B cell (primary cell): Measurements from ENCODE around the gene INPP5J. TPM values are rescaled to one million over a fixed set of nuclear protein-coding genes. Genes with fewer than 3 reads are reported as not detected.

Experiments
- ATAC-seq: fragments of 200-7000 bp; cut with Tn5 transposase; one replicate; pipeline ENCODE4 v1.10.0; 2021; ENCODE audit warnings: low read depth, mild to moderate bottlenecking, moderate number of reproducible peaks, moderate library complexity
- CTCF ChIA-PET: fragments of 350-600 bp; sonication (Branson Sonifier 250); formaldehyde crosslinking; loops from one replicate; lab custom pipeline; 2021; ENCODE audit warnings: antibody characterized with exemption, inconsistent platforms; lab: Charles Lee
- POLR2A ChIA-PET: fragments of 350-600 bp; sonication (Branson Sonifier 250); formaldehyde crosslinking; loops from one replicate; lab custom pipeline; 2021; ENCODE audit warnings: antibody characterized with exemption; lab: Charles Lee
- DNase-seq: peaks from one replicate; pipeline ENCODE4 v3.0.0; 2013
- H2AFZ ChIP-seq: 2 replicates; pipeline ENCODE4 v1.6.1; 2012; ENCODE audit warnings: mild to moderate bottlenecking, low read depth, low read length; ENCODE audit not compliant: insufficient read depth, poor library complexity, severe bottlenecking
- H3K27ac ChIP-seq, 2 donors: 1 replicate in 1 of 2; 2 replicates in 1 of 2; pipeline ENCODE4 v1.5.1; 2012 to 2013; ENCODE audit warnings: low read length in 2 of 2, mild to moderate bottlenecking in 2 of 2, moderate library complexity in 1 of 2
- H3K27me3 ChIP-seq, 4 experiments: fragments of 200-600 bp in 1 of 4; sonication (generic) in 1 of 4; replicated peaks in 1 of 4; 1 replicate in 2 of 4; 2 replicates in 2 of 4; pipeline versions ENCODE4 v1.6.1 to v1.7.0; 2013 to 2016; ENCODE audit warnings: low read length in 3 of 4, mild to moderate bottlenecking in 2 of 4, mixed read lengths in 1 of 4, moderate library complexity in 1 of 4; ENCODE audit not compliant: insufficient read depth in 4 of 4, control insufficient read depth in 3 of 4; ENCODE audit errors: control extremely low read depth in 1 of 4
- H3K36me3 ChIP-seq, 2 experiments: replicated peaks in 1 of 2; 1 replicate in 1 of 2; 2 replicates in 1 of 2; pipeline versions ENCODE4 v1.6.1 to v1.7.1; 2013; ENCODE audit warnings: low read length in 1 of 2; ENCODE audit not compliant: insufficient read depth in 2 of 2, control insufficient read depth in 1 of 2; ENCODE audit errors: control extremely low read depth in 1 of 2, extremely low read depth in 1 of 2
- H3K4me1 ChIP-seq, 2 donors: fragments of 200-600 bp in 1 of 2; sonication (generic) in 1 of 2; 1 replicate in 1 of 2; 2 replicates in 1 of 2; pipeline versions ENCODE4 v1.5.1 to v1.6.1; 2013 to 2017; ENCODE audit warnings: low read length in 2 of 2; ENCODE audit not compliant: control insufficient read depth in 2 of 2, insufficient read depth in 2 of 2
- H3K4me2 ChIP-seq: replicated peaks from 2 replicates; pipeline ENCODE3; 2012; ENCODE audit warnings: mild to moderate bottlenecking, low read depth, low read length; ENCODE audit not compliant: poor library complexity, severe bottlenecking
- H3K4me3 ChIP-seq, 5 experiments: fragments of 200-600 bp in 1 of 5; sonication (generic) in 1 of 5; 1 replicate in 3 of 5; 2 replicates in 2 of 5; pipeline versions ENCODE4 v1.5.1 to v1.7.0; 2011 to 2016; ENCODE audit warnings: low read length in 4 of 5, mild to moderate bottlenecking in 4 of 5, low read depth in 2 of 5, control low read depth in 1 of 5, moderate library complexity in 1 of 5; ENCODE audit not compliant: insufficient read depth in 1 of 5; ENCODE audit errors: control extremely low read depth in 1 of 5, extremely low read depth in 1 of 5
- H3K79me2 ChIP-seq: fragments of 200-600 bp; sonication (generic); one replicate; pipeline ENCODE4 v1.6.0; 2016; ENCODE audit warnings: low read length; ENCODE audit not compliant: control insufficient read depth, insufficient read depth
- H3K9ac ChIP-seq: fragments of 200-600 bp; sonication (generic); 2 replicates; pipeline ENCODE4 v1.6.1; 2017; ENCODE audit warnings: mild to moderate bottlenecking, low read length, moderate library complexity
- H3K9me3 ChIP-seq, 3 donors: one replicate each; pipeline versions ENCODE4 v1.6.1 to v1.7.1; 2013; ENCODE audit warnings: low read length in 2 of 3; ENCODE audit not compliant: control insufficient read depth in 2 of 3, insufficient read depth in 1 of 3; ENCODE audit errors: control extremely low read depth in 1 of 3
- H4K20me1 ChIP-seq: 2 replicates; pipeline ENCODE4 v1.6.0; 2012; ENCODE audit warnings: mild to moderate bottlenecking, low read length; ENCODE audit not compliant: insufficient read depth, control insufficient read depth, poor library complexity, severe bottlenecking
- H3K27ac Mint-ChIP-seq: one replicate; pipeline ENCODE4 v1.8.0; 2021; ENCODE audit warnings: mixed read lengths
- H3K27me3 Mint-ChIP-seq: one replicate; pipeline ENCODE4 v1.8.0; 2021; ENCODE audit warnings: mixed read lengths
- H3K4me1 Mint-ChIP-seq: one replicate; pipeline ENCODE4 v1.8.0; 2021; ENCODE audit warnings: mixed read lengths
- H3K4me3 Mint-ChIP-seq: one replicate; pipeline ENCODE4 v1.8.0; 2021; ENCODE audit warnings: mixed read lengths
- H3K9me3 Mint-ChIP-seq: one replicate; pipeline ENCODE4 v1.8.0; 2022; ENCODE audit warnings: mixed read lengths; ENCODE audit not compliant: insufficient read depth
- CTCF ChIP-seq: fragments of 200-600 bp; IDR thresholded peaks from one replicate; pipeline ENCODE4 v1.8.0; 2022; ENCODE audit warnings: antibody characterized with exemption, mild to moderate bottlenecking
- EZH2 ChIP-seq: IDR thresholded peaks from 2 replicates; pipeline ENCODE4 v1.6.1; 2012; ENCODE audit warnings: borderline replicate concordance, low read depth, mild to moderate bottlenecking, moderate library complexity, low read length; ENCODE audit not compliant: insufficient read depth, poor library complexity, severe bottlenecking
- WGBS: methylation state at CpG from one replicate; pipeline ENCODE4 v1.1.5; 2013; ENCODE audit warnings: missing lambda C conversion rate; ENCODE audit not compliant: insufficient coverage; 5-methylcytosine and 5-hydroxymethylcytosine counted together
- intact Hi-C: fragments of 100-400 bp; cut with micrococcal nuclease; formaldehyde crosslinking; loops from one replicate; pipeline ENCODE4 v1.10.0; 2022
- polyA plus RNA-seq: library from polyadenylated mRNA; depleted of rRNA; stranded (reverse); fragments of >200 nt; gene quantifications from 2 replicates; pipeline ENCODE4 v1.2.3, GENCODE V29; 2012
- total RNA-seq, 2 donors: library from RNA; stranded (reverse); fragments of 120-200 nt in 1 of 2; gene quantifications; 1 replicate in 1 of 2; 2 replicates in 1 of 2; pipeline versions ENCODE4 v1.2.3 to v1.2.4, GENCODE V29; 2013 to 2022

Gene INPP5J
- total and polyA plus RNA-seq, 2 donors (not counting 1 experiment from before 2014, with no cell fraction given), result 0.07 to 0.52 TPM

- H2AFZ ChIP-seq, result peak within 1 kb of the TSS; percentile 87
- ChIA-PET CTCF (interaction anchor here (1.1 to 1.3 kb wide), 3 partner anchors 28 to 446 kb away, joined by 3 to 4 read pairs (median 4); no protein-coding TSS in a partner anchor), POLR2A (interaction anchor here (0.7 kb wide), 1 partner anchor 446 kb away, joined by 4 read pairs; no protein-coding TSS in a partner anchor)
- Mint-ChIP-seq H3K4me1 (peaks cover 34% of the 10 kb centered on the region), H3K4me3 (peak within 1 kb of the TSS; percentile 92), H3K27me3 (no peaks in the 10 kb centered on the region), H3K9me3 (no peaks in the 10 kb centered on the region), H3K27ac (peak within 1 kb of the TSS; percentile 58)
- TF ChIP-seq CTCF, result no peak
- no peak for TF ChIP-seq EZH2
- no peaks in the 10 kb centered on the region for H3K9me3 ChIP-seq
- peaks cover 22 to 50% of the 10 kb centered on the region in 2 donors for H3K4me1 ChIP-seq
- no peaks in the 10 kb centered on the region for H3K36me3 ChIP-seq
- peak within 1 kb of the TSS; percentile 69 for H3K9ac ChIP-seq
- H3K79me2 ChIP-seq, result peaks cover 4% of the 10 kb centered on the region
- H3K4me3 ChIP-seq, result peak within 1 kb of the TSS; percentile 8 to 75 (median 67)
- H4K20me1 ChIP-seq, result no peaks in the 10 kb centered on the region
- ATAC-seq (peak; percentile 77), DNase-seq (peak; percentile 93)
- intact Hi-C loops, result loop anchor here (1.0 to 5.0 kb wide), 3 partner anchors 112 to 551 kb away; partner anchors contain the start of genes PIK3IP1 and TUG1
- no peaks in the 10 kb centered on the region for H3K27me3 ChIP-seq
- H3K27ac ChIP-seq, result no peak within 1 kb of the TSS
- under 1% methylated on average over 58 of the region's 63 CpGs for WGBS
- peak within 1 kb of the TSS; percentile 78 for H3K4me2 ChIP-seq
These were observed 41.7 kb upstream of the INPP5J start, which contains the start of gene SMTN for GRCh38 chr22:31080848-31081649. TSS of gene SMTN (plus strand) at chr22:31081318. CDS start at chr22:31083259, 1,941 bp downstream.
